ENCODE measurements around the gene ATP11C.

DNA sequence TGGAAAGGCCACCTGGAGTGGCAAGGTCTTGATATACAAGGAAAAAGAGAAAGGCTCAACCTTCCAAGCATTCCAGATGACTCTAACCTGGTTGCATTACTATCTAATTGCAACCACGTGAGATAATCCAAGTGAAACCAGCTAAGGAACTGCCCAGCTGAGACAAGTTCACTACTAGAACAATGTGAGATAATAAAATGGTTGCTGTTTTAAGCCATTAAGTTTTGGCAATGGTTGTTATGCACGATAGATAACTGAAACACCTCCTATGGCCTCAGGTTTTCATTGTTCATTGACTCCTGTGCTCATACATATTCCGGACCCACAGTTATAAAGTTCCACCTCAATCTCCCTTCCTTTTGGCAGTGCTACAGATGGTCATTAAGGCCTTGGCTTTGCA is 41.6 kb upstream of the ATP11C start:
- TF ChIP-seq, protein P1, sequence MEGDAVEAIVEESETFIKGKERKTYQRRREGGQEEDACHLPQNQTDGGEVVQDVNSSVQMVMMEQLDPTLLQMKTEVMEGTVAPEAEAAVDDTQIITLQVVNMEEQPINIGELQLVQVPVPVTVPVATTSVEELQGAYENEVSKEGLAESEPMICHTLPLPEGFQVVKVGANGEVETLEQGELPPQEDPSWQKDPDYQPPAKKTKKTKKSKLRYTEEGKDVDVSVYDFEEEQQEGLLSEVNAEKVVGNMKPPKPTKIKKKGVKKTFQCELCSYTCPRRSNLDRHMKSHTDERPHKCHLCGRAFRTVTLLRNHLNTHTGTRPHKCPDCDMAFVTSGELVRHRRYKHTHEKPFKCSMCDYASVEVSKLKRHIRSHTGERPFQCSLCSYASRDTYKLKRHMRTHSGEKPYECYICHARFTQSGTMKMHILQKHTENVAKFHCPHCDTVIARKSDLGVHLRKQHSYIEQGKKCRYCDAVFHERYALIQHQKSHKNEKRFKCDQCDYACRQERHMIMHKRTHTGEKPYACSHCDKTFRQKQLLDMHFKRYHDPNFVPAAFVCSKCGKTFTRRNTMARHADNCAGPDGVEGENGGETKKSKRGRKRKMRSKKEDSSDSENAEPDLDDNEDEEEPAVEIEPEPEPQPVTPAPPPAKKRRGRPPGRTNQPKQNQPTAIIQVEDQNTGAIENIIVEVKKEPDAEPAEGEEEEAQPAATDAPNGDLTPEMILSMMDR (IDR thresholded peaks at IDR 0.05 in 2 of 3, conservative IDR thresholded peaks at IDR 0.05 in 1 of 3; ENCODE audit: control insufficient read depth in 2 of 3, extremely low read depth in 1 of 3, insufficient read depth in 1 of 3, low read depth in 3 of 3, low read length in 3 of 3): no peak
- TF ChIP-seq RB1 (IDR thresholded peaks at IDR 0.05; ENCODE audit: borderline replicate concordance) (no peak), POLR2A (IDR thresholded peaks at IDR 0.05; ENCODE audit: low read depth, low read length) (no peak), FOS (IDR thresholded peaks at IDR 0.05; ENCODE audit: borderline replicate concordance, extremely low read depth, insufficient read length) (no peak), CHD4 (IDR thresholded peaks at IDR 0.05) (no peak), ETV6 (conservative IDR thresholded peaks at IDR 0.05 in 1 of 2, IDR thresholded peaks at IDR 0.05 in 1 of 2; ENCODE audit: borderline replicate concordance in 1 of 2, low read depth in 1 of 2) (no peak)
- TF ChIP-seq, protein P2, sequence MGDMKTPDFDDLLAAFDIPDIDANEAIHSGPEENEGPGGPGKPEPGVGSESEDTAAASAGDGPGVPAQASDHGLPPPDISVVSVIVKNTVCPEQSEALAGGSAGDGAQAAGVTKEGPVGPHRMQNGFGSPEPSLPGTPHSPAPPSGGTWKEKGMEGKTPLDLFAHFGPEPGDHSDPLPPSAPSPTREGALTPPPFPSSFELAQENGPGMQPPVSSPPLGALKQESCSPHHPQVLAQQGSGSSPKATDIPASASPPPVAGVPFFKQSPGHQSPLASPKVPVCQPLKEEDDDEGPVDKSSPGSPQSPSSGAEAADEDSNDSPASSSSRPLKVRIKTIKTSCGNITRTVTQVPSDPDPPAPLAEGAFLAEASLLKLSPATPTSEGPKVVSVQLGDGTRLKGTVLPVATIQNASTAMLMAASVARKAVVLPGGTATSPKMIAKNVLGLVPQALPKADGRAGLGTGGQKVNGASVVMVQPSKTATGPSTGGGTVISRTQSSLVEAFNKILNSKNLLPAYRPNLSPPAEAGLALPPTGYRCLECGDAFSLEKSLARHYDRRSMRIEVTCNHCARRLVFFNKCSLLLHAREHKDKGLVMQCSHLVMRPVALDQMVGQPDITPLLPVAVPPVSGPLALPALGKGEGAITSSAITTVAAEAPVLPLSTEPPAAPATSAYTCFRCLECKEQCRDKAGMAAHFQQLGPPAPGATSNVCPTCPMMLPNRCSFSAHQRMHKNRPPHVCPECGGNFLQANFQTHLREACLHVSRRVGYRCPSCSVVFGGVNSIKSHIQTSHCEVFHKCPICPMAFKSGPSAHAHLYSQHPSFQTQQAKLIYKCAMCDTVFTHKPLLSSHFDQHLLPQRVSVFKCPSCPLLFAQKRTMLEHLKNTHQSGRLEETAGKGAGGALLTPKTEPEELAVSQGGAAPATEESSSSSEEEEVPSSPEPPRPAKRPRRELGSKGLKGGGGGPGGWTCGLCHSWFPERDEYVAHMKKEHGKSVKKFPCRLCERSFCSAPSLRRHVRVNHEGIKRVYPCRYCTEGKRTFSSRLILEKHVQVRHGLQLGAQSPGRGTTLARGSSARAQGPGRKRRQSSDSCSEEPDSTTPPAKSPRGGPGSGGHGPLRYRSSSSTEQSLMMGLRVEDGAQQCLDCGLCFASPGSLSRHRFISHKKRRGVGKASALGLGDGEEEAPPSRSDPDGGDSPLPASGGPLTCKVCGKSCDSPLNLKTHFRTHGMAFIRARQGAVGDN (IDR thresholded peaks at IDR 0.05): no peak
